GM21723 (cell line): ENCODE results near the gene PCBP3.
"Not testable (repeated sequence)": the region's sequence is repeated elsewhere in the genome, so short reads cannot be mapped to it uniquely, and the experiment has no call there.

Experiments used
- ATAC-seq: cut with Tn5 transposase; IDR thresholded peaks from one replicate; pipeline ENCODE4 v1.9.1; 2021; ENCODE audit warnings: mild to moderate bottlenecking, moderate library complexity; ENCODE audit not compliant: unreplicated experiment

The PCBP3 gene

DNA sequence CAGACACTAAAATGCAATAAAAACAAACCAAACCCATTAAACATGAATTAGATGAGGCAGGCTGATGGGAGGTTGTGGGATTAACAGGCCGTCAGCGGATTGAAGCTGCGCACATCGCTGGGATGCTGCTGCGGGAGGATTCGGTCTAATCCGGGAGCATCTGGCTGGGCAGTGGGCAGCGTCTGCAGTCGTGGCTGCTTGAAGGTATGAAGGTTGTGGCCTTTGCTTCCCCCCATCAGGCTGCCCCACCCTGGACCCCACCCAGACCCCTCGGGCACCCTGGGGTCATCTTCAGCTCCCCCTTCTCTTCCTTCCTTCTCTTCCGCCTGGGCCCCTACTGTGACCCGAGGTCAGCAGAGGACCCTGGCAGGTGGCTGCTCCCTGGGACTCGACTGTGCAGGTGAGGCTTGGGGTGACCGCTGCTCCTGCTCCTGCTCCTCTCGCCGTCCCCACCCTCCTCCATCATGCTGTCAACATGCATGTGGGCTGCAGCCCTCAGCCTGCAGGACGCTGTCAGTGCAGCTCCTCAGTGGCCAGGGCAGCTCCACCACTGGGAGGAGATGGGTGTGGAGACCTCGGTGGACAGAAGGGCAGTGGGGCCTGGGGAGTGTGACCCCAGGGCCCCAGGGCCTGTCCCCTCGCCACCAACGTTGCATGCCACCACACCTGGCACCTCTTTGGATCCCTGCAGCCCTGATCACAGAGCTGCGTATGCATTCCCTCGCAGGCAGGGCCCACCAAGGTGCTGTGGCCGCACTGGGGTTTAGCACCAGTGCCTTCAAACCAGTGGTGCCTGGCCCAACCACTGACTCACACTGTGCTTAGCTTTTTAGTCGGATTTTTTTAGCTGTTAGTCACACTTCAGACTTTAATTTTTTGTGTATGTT, 225.8 kb downstream of the PCBP3 start:
- ATAC-seq: no peak

DNA sequence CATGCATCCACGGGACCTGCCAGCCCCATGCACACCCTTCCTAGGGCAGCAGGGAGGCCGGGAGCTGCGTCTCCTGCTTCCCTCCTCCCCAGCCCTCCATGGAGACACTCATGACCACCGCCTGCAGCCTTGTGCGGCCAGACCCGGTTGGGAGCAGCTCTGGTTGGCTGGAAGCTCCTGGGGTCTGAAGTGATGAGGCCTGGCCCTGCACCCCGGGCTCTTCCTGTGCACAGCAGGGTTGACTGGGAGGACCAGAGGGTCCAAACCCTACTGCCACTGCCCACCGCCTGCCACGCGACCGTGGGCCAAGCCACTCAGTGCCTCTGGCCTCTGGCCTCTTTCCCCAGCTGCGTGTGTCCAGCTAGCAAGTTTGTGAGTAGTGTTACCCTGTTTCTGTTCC, 226.9 kb downstream of the PCBP3 start:
- no peak for ATAC-seq

DNA sequence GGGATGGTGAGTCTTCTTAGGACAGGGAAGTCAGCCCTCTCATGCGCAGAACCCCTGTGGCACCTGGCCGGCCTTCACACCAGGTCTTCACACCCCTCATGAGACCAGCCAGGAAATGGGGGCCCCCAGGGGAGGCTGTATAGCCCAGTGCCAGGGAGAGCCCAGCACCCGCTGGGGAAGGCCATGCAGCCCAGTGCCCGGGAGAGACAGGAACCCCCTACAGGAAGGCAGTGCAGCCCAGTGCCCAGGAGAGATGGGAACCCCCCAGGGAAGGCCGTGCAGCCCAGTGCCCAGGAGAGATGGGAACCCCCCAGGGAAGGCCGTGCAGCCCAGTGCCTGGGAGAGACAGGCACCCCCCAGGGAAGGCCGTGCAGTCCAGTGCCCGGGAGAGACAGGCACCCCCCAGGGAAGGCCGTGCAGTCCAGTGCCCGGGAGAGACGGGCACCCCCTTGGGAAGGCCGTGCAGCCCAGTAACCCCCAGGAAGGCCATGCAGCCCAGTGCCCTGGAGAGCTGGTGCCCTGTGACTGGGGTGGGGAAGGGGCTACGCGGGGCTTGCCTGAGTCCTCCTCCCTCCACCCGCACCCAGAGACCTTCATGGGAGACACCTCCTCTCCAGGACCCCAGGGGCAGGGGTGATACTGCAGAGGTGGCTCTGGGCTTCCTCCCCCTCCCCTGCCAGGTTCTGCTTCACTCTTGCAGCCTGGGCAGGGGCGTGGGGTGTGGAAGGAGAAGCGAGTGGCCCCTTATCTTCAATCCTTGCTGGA, 227.5 kb downstream of the PCBP3 start:
- no peak for ATAC-seq

DNA sequence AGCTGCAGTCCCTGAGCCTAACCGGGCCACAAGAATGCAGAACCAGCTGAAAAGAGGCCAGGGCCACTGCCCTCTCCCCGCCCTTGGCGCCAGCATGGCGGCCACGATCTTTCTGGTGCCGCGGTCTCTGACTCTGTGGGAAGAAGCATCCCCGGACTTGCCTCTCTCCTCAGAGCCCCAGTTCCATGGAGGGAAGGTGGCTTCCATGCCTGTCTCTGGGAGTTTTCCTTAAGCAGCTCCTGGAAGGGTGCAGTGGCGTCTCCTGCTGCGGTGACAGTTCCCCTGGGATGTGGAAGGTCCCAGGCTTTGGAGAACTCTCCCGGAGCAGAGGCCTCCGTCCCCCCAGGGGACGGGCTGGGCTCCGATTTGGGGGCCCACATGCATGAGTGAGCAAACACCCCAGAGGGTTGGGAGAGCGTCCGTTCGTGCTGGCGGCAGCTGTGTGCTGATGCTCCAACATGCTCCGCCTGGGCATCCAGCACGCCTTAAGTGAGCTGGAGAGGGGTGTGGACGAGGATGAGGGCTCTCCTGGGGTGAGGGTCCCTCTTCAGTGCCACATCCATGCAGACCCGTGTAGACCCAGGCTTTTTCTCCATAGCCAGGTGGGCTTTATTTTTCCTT, 228.2 kb downstream of the PCBP3 start:
- no peak for ATAC-seq

DNA sequence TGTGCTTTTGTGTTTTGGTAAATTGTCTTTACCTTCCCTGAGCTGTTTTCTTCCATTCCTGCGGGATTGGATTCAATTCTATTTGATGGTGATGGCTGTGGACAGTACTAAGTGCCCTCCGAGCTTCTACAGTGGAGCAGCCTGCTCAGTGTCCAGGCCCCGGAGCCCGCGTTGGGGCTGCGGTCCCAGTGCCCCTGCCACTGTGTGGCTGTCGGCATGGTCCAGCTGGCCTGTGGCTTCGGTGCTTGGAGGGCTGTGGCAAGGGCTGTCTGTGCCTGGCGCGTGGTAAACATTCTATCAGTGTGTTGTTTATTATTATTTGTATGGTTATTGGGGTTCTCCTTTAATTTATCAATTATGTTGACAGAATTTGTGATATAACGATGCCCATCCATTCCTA, 228.9 kb downstream of the PCBP3 start:
- ATAC-seq: no peak

DNA sequence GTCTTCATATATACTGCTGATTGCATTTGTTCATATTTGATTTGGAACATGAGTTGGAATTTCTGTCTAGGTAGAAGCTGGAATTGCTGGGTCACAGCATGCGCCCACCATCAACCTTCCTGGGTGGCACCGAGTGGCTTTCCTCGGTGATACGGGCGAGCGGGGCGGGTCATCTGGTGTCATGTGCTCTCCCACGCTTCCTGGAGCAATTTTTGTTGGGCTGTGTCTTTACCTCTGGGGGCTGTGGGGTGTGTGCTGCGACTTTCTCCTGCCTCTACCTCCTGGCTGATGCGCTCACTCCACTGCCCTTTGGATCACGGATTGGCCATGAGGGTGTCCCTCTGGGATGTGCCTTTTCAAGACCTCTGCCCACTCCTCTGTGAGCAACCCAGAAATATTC, 229.4 kb downstream of the PCBP3 start:
- no peak for ATAC-seq

DNA sequence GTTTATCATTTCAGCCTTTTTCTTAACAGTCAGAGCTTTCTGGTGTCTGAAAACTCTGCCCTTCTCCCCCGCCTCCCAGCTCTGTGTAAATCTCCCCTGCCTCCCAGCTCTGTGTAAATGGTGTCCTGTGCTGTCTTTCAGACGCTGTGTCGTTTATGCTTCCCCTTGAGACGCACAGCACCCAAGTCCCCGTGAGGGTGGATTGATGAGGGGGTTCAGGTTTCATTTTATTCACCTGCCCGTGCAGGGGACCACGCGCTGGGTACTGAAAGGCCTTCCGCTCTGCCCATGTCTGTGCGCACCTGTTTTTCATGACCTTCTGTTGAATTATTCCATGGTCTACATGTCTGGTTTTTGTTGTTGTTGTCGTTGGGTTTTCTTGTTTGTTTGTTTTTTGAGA, 229.9 kb downstream of the PCBP3 start:
- ATAC-seq: no peak

DNA sequence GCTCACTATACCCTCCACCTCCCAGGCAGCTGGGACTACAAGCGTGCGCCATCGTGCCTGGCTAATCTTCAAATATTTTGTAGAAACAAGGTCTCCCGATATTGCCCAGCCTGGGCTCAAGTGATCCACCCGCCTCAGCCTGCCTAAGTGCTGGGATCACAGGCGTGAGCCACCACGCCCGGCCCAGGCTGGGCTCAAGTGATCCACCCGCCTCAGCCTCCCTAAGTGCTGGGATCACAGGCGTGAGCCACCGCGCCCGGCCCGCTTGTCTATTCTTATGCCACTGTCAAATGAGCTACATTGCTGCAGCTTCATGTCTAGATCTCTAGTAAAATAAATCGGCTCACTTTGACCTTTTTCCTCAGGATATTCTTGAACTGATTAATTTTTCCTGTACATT, 230.3 kb downstream of the PCBP3 start:
- ATAC-seq: no peak

DNA sequence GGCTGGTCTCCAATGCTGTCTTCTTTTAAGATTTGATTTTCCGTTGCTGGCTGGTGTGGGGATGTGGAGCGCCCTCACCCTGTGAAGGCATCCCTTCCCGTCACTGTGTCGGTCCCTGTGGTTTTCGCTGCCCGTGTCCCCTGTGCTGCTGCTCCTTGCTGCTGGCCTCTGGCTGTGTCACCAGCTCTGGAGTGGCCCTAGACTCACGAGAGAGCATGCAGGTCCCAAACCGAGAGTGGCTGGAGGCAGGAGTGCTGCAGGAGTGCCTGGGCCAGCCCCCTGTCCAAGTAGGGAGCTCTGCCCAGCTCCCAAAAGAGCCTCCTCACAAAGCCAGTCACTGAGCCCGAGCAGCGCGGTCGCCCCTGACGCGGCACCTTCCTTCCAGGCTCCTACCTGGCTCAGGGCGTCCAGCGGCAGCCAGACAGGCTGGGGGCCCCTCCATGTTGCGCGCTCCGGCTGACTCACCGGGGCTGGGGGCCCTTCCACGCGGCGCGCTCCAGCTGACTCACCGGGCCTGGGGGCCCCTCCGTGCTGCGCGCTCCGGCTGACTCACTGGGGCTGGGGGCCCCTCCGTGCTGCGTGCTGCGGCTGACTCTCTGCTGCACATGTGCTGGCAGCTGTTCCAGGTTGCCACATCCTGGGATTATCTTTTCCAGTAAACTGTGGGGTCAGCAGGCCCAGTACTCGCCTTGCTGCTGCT, 231.3 kb downstream of the PCBP3 start:
- no peak for ATAC-seq

DNA sequence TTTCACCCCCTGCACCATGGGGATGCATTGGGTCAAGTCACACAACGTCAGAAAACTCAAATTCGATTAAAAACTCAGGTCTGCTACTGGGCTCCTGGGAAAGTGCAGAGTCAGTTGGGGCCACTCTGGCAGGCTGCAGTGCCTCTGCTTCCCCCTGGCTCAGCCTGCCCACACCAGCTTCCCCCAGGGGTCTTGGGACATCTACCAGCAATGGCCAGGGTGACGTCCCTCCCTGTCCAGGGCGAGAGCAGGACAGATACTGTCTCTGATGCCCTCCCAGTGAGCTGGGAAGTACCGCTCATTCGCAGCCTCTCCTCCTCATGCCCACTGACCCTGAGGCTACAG, 231.9 kb downstream of the PCBP3 start:
- no peak for ATAC-seq

DNA sequence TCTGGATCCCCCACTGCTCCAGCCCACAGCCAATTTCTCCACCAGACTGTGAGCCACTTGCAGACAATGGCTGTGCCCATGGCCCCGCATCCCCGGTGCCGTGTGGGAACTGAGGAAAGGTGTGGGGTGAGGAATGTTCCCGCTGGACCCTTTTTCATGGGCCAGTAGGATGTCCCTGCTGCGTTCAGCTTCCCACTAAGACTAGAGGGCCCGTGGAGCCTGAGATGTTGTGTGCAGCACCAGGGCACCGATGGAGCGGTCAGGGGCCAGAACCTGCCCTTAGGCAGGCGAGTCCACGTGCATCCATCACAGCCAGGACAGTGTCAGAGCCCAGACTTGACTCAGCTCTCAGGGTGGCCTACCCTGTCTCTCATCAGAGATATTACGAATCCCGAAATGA, 232.4 kb downstream of the PCBP3 start:
- ATAC-seq: no peak

DNA sequence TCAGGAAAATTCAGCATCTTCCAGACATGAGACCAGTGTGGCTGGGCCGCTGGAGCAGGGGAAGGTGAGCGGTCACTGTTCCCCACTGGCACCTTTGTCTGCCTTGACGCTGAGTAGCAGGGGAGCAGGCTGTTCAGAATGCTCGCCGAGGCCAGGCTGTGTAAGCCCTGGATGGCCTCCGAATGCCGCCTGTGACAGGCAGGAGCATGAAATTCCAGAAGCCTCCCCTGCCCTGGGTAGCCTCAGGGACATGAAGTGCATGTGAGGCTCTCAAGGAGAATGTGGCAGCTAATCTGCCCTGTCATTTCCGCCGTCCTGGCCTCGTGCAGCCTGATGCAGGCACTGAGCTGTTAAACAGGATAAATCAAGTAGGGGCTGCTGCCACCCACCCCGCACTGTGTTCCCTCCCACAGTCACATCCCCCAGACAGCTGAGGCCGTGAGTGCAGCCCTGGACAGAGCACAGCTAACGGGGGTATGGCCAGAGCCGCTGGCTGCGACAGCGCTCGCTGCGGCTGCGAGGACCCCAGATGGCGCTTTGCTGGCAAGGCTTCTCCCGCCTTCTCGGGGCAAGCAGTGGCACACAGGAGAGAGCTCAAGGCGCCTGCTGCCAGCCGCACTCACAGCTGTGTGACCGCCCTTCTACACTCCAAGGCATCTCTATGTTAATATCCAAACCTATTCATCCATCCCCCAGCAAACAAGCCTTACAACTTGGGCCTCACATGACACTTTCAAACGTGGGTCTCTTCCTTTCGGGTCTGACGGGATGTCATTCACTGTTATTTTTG, 233.1 kb downstream of the PCBP3 start:
- ATAC-seq: no peak

DNA sequence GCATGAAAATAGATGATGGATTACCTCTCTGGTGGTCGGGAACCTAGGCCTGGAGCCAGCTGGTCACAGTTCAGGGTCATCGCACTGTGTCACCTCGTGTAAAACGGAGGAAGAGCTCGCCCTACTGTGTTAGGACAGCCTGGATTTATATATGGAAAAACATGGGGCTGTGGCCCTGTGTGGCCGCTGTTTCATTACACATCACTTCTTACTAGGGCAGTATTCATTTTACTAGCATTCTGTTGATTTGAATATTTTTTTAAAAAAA, 233.6 kb downstream of the PCBP3 start:
- no peak for ATAC-seq

DNA sequence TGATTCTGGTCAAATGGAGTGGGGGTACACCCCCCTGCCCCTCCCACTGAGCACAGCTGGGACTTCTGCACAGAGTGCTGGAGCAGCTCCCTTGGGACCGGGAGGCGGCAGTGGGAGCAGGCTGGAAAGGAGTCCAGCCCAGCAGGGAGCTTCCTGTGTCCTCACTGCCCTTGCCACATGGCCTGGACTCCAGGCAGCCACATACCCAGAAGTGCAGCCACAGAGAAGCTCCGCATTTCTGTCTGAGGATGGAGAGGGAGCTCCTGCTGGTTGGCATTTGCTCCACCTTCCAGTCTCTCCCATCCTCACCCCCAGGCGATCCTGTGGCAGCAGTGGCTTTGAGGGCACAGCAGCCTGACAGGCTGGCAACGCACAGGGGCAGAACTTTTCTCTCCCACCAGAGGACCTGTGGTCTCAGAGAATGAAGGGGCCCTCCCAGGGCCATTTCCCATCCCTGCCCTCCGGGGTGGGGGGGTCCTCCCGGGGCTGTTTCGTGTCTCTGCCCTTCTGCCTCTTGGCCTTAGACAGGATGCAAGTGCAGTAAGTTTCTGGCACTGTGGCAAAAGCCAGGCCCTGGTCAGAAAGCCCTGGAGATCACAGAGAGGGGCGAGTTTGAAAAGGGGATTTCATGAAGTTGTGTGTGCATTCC, 234.4 kb downstream of the PCBP3 start:
- no peak for ATAC-seq

DNA sequence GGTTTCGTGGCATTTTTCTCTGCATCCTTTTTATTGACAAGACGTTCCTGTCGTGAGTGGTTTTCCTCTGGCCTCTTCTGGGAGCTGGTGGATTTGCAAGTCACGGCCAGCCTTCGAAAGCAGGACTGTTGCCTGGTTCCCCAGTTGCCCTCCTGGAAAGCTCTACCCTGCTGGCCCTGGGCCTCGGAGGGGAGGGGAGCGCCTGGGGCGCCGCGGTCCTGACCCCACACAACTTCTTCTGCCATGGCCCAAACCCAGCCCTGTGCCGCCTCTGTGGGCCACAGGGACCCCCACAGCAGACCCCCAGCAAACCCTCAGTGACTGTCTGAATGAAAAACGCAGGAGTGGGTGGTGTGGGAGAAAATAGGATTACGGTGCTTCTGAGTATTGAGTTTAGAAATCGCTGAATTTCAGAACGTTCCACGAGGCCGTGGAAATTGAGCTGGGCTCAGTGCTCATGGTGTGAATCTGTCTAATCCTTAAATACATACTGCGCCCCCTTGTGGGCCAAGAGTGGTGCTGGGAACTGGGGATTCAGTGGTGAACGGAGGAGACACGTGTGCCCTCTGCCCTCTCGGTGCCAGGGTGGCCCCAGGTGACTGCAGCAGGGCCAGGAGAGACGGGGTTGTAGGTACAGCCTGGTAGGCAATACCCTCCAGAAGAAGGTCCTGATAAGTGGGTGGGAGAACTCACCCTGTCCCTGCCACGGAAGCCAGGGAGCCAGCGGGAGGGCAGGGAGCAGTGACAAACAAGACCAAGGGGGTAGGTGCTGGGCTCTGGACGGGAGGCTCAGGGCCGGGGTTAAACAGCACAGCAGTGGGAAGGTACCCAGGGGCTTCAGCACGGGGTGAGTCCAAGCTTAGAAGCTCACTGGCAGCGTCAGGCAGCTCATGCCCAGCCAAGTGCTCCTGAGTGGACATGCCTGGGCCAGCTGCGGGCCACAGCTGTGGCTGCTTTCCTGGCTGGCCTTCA, 236.9 kb downstream of the PCBP3 start:
- ATAC-seq: no peak

DNA sequence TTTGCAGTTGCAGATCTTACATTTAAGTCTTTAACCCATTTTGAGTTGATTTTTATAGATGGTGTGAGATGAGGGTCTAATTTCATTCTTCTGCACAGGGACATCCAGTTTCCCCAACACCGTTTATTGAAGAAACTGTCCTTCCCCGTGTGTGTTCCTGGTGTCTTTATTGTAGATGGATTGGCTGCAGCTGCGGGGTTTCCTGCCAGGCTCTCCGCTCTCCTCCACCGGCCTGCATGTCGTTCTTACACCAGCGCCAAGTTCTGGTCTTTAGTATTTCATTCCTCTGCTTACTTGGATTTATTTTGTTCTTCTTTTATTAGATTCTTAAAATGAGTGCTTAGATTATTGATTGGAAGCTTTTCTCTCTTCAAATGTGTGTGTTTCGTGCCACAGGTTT, 239.1 kb downstream of the PCBP3 start:
- no peak for ATAC-seq

DNA sequence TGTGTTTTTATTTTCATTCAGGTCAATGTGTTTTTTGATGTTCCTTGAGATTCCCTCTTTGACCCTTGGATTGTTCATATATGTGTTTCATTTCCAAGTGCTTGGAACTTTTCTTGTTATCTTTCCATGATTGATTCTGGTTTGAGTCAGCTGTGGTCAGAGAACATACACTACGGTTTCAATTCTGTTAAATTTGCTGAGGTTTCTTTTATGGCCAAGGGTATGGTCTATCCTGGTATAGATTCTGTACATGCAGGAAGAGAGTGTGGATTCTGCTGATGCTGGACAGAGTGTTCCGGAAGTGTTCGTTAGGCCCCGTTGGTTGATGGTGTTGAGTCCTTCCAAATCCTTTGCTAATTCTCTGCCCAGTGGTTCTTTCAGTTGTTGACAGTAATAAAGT, 239.6 kb downstream of the PCBP3 start:
- ATAC-seq: no peak

DNA sequence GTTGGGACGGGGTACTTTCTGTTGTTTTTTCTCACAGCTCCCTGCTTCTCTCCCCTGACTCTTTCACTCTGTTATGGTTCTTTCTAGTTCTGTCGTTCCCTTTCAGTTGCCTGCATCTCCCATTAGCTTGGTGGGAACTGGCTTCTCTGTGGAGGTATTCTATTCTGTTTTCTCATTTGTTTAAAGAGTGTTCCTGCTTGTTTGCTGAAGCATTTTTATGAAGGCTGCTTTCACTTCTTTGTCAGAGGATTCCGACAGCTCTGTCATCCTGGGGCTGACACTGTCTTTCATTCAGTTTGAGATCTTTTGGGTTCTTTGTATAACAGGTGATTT, 242.0 kb downstream of the PCBP3 start:
- no peak for ATAC-seq

DNA sequence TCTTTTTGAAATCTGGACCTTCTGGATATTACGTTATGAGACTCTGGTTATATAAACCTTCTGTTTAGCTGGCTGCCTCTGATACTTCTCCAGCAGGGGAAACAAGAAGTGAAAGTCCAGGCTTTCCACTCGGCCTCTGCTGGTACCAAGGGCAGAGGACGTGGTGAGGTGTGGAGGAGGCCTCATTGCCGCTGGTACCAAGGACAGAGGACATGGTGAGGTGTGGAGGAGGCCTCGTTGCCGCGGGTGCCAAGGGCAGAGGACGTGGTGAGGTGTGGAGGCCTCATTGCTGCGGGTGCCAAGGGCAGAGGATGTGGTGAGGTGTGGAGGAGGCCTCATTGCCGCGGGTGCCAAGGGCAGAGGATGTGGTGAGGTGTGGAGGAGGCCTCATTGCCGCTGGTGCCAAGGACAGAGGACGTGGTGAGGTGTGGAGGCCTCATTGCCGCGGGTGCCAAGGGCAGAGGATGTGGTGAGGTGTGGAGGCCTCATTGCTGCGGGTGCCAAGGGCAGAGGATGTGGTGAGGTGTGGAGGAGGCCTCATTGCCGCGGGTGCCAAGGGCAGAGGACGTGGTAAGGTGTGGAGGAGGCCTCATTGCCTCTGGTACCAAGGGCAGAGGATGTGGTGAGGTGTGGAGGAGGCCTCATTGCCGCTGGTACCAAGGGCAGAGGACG, 242.5 kb downstream of the PCBP3 start:
- not testable (repeated sequence) for ATAC-seq
